H1 (cell line): Measurements from ENCODE around the gene NMT2. TPM values are rescaled to one million over a fixed set of nuclear protein-coding genes. Genes with fewer than 3 reads are reported as not detected.

Experiments used
- CTCF ChIA-PET: fragments of 300-600 bp; sonication (Branson Sonifier 250); formaldehyde crosslinking; loops from one replicate; lab custom pipeline; 2021; ENCODE audit not compliant: partially characterized antibody; lab: Charles Lee
- POLR2A ChIA-PET: fragments of 300-600 bp; sonication (Branson Sonifier 250); formaldehyde crosslinking; loops from one replicate; lab custom pipeline; 2021; ENCODE audit warnings: inconsistent platforms; ENCODE audit not compliant: partially characterized antibody; lab: Charles Lee
- DNase-seq, 2 experiments: peaks; one replicate each; pipeline versions ENCODE4 v3.0.0 to v3.0.0-alpha.2; 2010 to 2022; ENCODE audit warnings: low spot score in 2 of 2, low read depth in 1 of 2, mixed read lengths in 1 of 2
- FAIRE-seq: peaks from 2 replicates; lab custom pipeline; 2011; peaks lifted over from hg19 to GRCh38; lab: Jason Lieb, UNC
- H2AFZ ChIP-seq: 2 replicates; pipeline ENCODE4 v1.8.1; 2012; ENCODE audit warnings: low read length, inconsistent platforms
- H2AK5ac ChIP-seq: 2 replicates; pipeline ENCODE4 v1.6.1; 2013; ENCODE audit warnings: low read depth, low read length
- H2BK120ac ChIP-seq: replicated peaks from 2 replicates; pipeline ENCODE3; 2013; ENCODE audit warnings: low read depth, low read length, inconsistent platforms
- H2BK12ac ChIP-seq: 2 replicates; pipeline ENCODE4 v1.6.1; 2013; ENCODE audit warnings: low read depth, low read length
- H2BK15ac ChIP-seq: 2 replicates; pipeline ENCODE4 v1.6.1; 2013; ENCODE audit warnings: low read length
- H2BK20ac ChIP-seq: 2 replicates; pipeline ENCODE4 v1.6.1; 2013; ENCODE audit warnings: low read length
- H2BK5ac ChIP-seq: 2 replicates; pipeline ENCODE4 v1.6.1; 2013; ENCODE audit warnings: low read depth, low read length
- H3K14ac ChIP-seq: 2 replicates; pipeline ENCODE4 v1.6.1; 2013; ENCODE audit warnings: inconsistent platforms; ENCODE audit not compliant: insufficient read length
- H3K18ac ChIP-seq: 2 replicates; pipeline ENCODE4 v1.6.1; 2013; ENCODE audit warnings: low read length; ENCODE audit errors: extremely low read depth
- H3K23ac ChIP-seq: 2 replicates; pipeline ENCODE4 v1.6.1; 2013; ENCODE audit warnings: inconsistent platforms; ENCODE audit not compliant: insufficient read length
- H3K23me2 ChIP-seq: 2 replicates; pipeline ENCODE4 v1.6.1; 2013; ENCODE audit warnings: low read depth, low read length
- H3K27ac ChIP-seq: 2 replicates; pipeline ENCODE4 v1.6.1; 2011; ENCODE audit warnings: low read depth, low read length, inconsistent platforms
- H3K27me3 ChIP-seq, 4 experiments: replicated peaks in 1 of 4; 1 replicate in 1 of 4; 2 replicates in 3 of 4; pipeline versions ENCODE4 v1.6.1 to v1.8.1; 2011 to 2013; ENCODE audit warnings: low read length in 3 of 4, mild to moderate bottlenecking in 3 of 4, inconsistent platforms in 2 of 4, mixed read lengths in 2 of 4, moderate library complexity in 1 of 4; ENCODE audit not compliant: control insufficient read depth in 3 of 4, insufficient read depth in 3 of 4; ENCODE audit errors: extremely low read depth in 1 of 4
- H3K36me3 ChIP-seq, 4 experiments: 2 replicates each; pipeline versions ENCODE4 v1.6.1 to v1.8.1; 2011 to 2013; ENCODE audit warnings: mild to moderate bottlenecking in 4 of 4, low read length in 3 of 4, moderate library complexity in 2 of 4, control low read depth in 1 of 4, inconsistent platforms in 1 of 4; ENCODE audit not compliant: insufficient read depth in 4 of 4, control insufficient read depth in 2 of 4
- H3K4ac ChIP-seq: replicated peaks from 2 replicates; pipeline ENCODE3; 2013; ENCODE audit warnings: low read length, low read depth, mixed read lengths, inconsistent platforms; ENCODE audit not compliant: insufficient read length
- H3K4me1 ChIP-seq, 4 experiments: replicated peaks in 1 of 4; 1 replicate in 1 of 4; 2 replicates in 3 of 4; pipeline versions ENCODE4 v1.6.1 to v1.8.1; 2011 to 2013; ENCODE audit warnings: low read length in 3 of 4, inconsistent platforms in 2 of 4, mixed read lengths in 1 of 4; ENCODE audit not compliant: insufficient read depth in 4 of 4, control insufficient read depth in 3 of 4
- H3K4me2 ChIP-seq, 2 experiments: 2 replicates each; pipeline versions ENCODE4 v1.6.1 to v1.8.1; 2011 to 2013; ENCODE audit warnings: low read depth in 2 of 2, low read length in 2 of 2, control low read depth in 1 of 2, inconsistent platforms in 1 of 2, mild to moderate bottlenecking in 1 of 2; ENCODE audit not compliant: insufficient read depth in 1 of 2
- H3K4me3 ChIP-seq, 4 experiments: fragments of 200-600, 300-600 bp in 1 of 4; sonication (generic), shearing (Covaris generic), sonication (Bioruptor Twin) in 1 of 4; 2 replicates each; pipeline versions ENCODE4 v1.5.1 to v1.8.1; 2011 to 2016; ENCODE audit warnings: low read length in 4 of 4, low read depth in 3 of 4, control low read depth in 2 of 4, inconsistent platforms in 2 of 4, mild to moderate bottlenecking in 2 of 4, mixed read lengths in 1 of 4, moderate library complexity in 1 of 4; ENCODE audit not compliant: insufficient read depth in 2 of 4; ENCODE audit errors: extremely low read depth in 1 of 4
- H3K56ac ChIP-seq: replicated peaks from 2 replicates; pipeline ENCODE3; 2013; ENCODE audit warnings: low read depth, mild to moderate bottlenecking, mixed read lengths, low read length, inconsistent platforms; ENCODE audit not compliant: insufficient read length
- H3K79me1 ChIP-seq: 2 replicates; pipeline ENCODE4 v1.6.1; 2013; ENCODE audit warnings: low read depth, low read length, control low read depth
- H3K79me2 ChIP-seq, 2 experiments: 2 replicates each; pipeline versions ENCODE4 v1.6.1 to v1.8.1; 2012 to 2013; ENCODE audit warnings: low read length in 2 of 2, mild to moderate bottlenecking in 2 of 2, inconsistent platforms in 1 of 2; ENCODE audit not compliant: insufficient read depth in 2 of 2, control insufficient read depth in 1 of 2
- H3K9ac ChIP-seq, 4 experiments: replicated peaks in 1 of 4; 1 replicate in 1 of 4; 2 replicates in 3 of 4; pipeline versions ENCODE4 v1.6.1 to v1.8.1; 2011 to 2013; ENCODE audit warnings: low read depth in 3 of 4, low read length in 3 of 4, control low read depth in 2 of 4, mild to moderate bottlenecking in 2 of 4, moderate library complexity in 2 of 4, inconsistent platforms in 1 of 4; ENCODE audit errors: extremely low read depth in 1 of 4
- H3K9me3 ChIP-seq, 2 experiments: 2 replicates each; pipeline versions ENCODE4 v1.6.1 to v1.8.1; 2012 to 2013; ENCODE audit warnings: mild to moderate bottlenecking in 2 of 2, moderate library complexity in 2 of 2, control low read depth in 1 of 2, inconsistent platforms in 1 of 2, low read depth in 1 of 2, low read length in 1 of 2, mixed read lengths in 1 of 2; ENCODE audit not compliant: insufficient read depth in 2 of 2
- H4K20me1 ChIP-seq, 2 experiments: replicated peaks in 1 of 2; 2 replicates each; pipeline versions ENCODE3 to v1.8.1; 2011 to 2013; ENCODE audit warnings: inconsistent platforms in 2 of 2, low read length in 2 of 2, mild to moderate bottlenecking in 1 of 2; ENCODE audit not compliant: insufficient read depth in 2 of 2, control insufficient read depth in 1 of 2
- H4K5ac ChIP-seq: 2 replicates; pipeline ENCODE4 v1.6.1; 2013; ENCODE audit warnings: low read length, low read depth, mixed read lengths, inconsistent platforms; ENCODE audit not compliant: insufficient read length
- H4K8ac ChIP-seq: 2 replicates; pipeline ENCODE4 v1.8.0; 2013; ENCODE audit warnings: mild to moderate bottlenecking, moderate library complexity, low read length, inconsistent platforms; ENCODE audit not compliant: insufficient read depth; ENCODE audit errors: extremely low read depth
- H4K91ac ChIP-seq: replicated peaks from 2 replicates; pipeline ENCODE3; 2013; ENCODE audit warnings: low read length, mixed read lengths, inconsistent platforms; ENCODE audit not compliant: insufficient read length
- CHD2 ChIP-seq: IDR thresholded peaks from 2 replicates; pipeline ENCODE4 v1.6.1; 2012; ENCODE audit warnings: low read length, improper control_type of control experiment
- CTCF ChIP-seq, 3 experiments: IDR thresholded peaks; 1 replicate in 2 of 3; 2 replicates in 1 of 3; pipeline versions ENCODE4 v1.5.1 to v1.6.1; 2011; ENCODE audit warnings: low read length in 3 of 3, mild to moderate bottlenecking in 3 of 3, inconsistent platforms in 2 of 3, low read depth in 1 of 3, moderate library complexity in 1 of 3; ENCODE audit not compliant: insufficient read depth in 1 of 3; ENCODE audit errors: control extremely low read depth in 1 of 3
- NANOG ChIP-seq: IDR thresholded peaks from 2 replicates; pipeline ENCODE4 v1.6.1; 2011; ENCODE audit warnings: low read length, low read depth, mild to moderate bottlenecking, inconsistent platforms; ENCODE audit not compliant: insufficient read depth, poor library complexity, severe bottlenecking
- RAD21 ChIP-seq, 2 experiments: IDR thresholded peaks in 1 of 2; conservative IDR thresholded peaks in 1 of 2; 2 replicates each; pipeline ENCODE4 v1.6.1; 2011; ENCODE audit warnings: low read depth in 2 of 2, low read length in 2 of 2, improper control_type of control experiment in 1 of 2, inconsistent platforms in 1 of 2, mild to moderate bottlenecking in 1 of 2, moderate library complexity in 1 of 2
- SP1 ChIP-seq: IDR thresholded peaks from 2 replicates; pipeline ENCODE4 v1.6.1; 2011; ENCODE audit warnings: low read depth, low read length
- WGBS, 2 experiments: shearing (Covaris generic) in 1 of 2; methylation state at CpG; one replicate each; pipeline versions ENCODE4 v1.1.6 to v1.1.7; 2013 to 2015; ENCODE audit warnings: low lambda C conversion rate in 2 of 2, mixed read lengths in 2 of 2, inconsistent platforms in 1 of 2, low coverage in 1 of 2, missing lambda C conversion rate in 1 of 2; ENCODE audit not compliant: insufficient replicate concordance in 2 of 2, insufficient coverage in 1 of 2, insufficient read length in 1 of 2; ENCODE audit errors: extremely low coverage in 1 of 2, missing lambda C conversion rate in 1 of 2; 5-methylcytosine and 5-hydroxymethylcytosine counted together
- polyA plus RNA-seq, 7 experiments: library from polyadenylated mRNA; depleted of rRNA in 3 of 7; stranded (reverse) in 5 of 7; unstranded in 2 of 7; fragments of >200 nt in 5 of 7; fragments of 200-250 nt in 2 of 7; gene quantifications; 1 replicate in 5 of 7; 2 replicates in 1 of 7; 4 replicates in 1 of 7; pipeline versions ENCODE4 v1.2.1 to v1.2.3, GENCODE V29; 2011 to 2013; ENCODE audit warnings: missing spikeins in 2 of 7, mixed read lengths in 2 of 7
- total RNA-seq: library from RNA; stranded (reverse); fragmentation: NEBNext Ultra II Directional; extraction: Animal tissue kit (Norgen Biotek cat#: 25700); gene quantifications from 2 replicates; pipeline ENCODE4 v1.2.1, GENCODE V29; 2021

Gene NMT2
- total and polyA plus RNA-seq, 2 of the 8 experiments (the other 6 are each of a cell fraction or from before 2014, with no cell fraction given) = 4.4 to 15.4 TPM

- Histone ChIP-seq H2BK20ac (no peak overlapping the region), H3K4me2 (no peak overlapping the region), H3K27me3 (no peaks in the 10 kb centered on the region), H3K9me3 (0 out of 4 replicates have a peak, but pooled peaks cover 0 to 4% of the 10 kb centered on the region in 2 experiments), H3K14ac (no peak overlapping the region), H3K23me2 (peaks cover 8% of the 10 kb centered on the region; the same call in 1 of the 2 replicates), H3K79me2 (peaks cover 0 to 21% of the 10 kb centered on the region in 2 experiments; a peak in 2 of 4 replicates), H2BK15ac (no peak overlapping the region), H2BK12ac (no peak overlapping the region), H3K4me3 (no peak overlapping the region), H3K36me3 (no peaks in the 10 kb centered on the region), H3K23ac (no peak overlapping the region)
- FAIRE-seq (no peak), DNase-seq (no peak)
- TF ChIP-seq NANOG (no peak), CTCF (IDR thresholded peaks at IDR 0.05; ENCODE audit: control extremely low read depth in 1 of 3, insufficient read depth in 1 of 3, low read depth in 1 of 3, low read length in 3 of 3) (peak in 2 of 3 experiments; percentile 3 to 34; a peak in 2 of 4 replicates), RAD21 (IDR thresholded peaks at IDR 0.05 in 1 of 2, conservative IDR thresholded peaks at IDR 0.05 in 1 of 2; ENCODE audit: low read depth in 2 of 2, low read length in 2 of 2) (peak; percentile 4 to 28; a peak in 3 of 4 replicates), CHD2 (no peak), SP1 (no peak)
- TF ChIP-seq, all 59 proteins: peak for 2
- Histone ChIP-seq H3K4me1 (no peaks in the 10 kb centered on the region; a peak in 1 of 7 replicates), H3K18ac (no peak overlapping the region), H3K56ac (no peak overlapping the region), H3K4ac (no peak overlapping the region), H3K9ac (no peak overlapping the region), H4K5ac (no peak overlapping the region), H2AK5ac (no peak overlapping the region), H4K20me1 (peaks cover 0 to 6% of the 10 kb centered on the region in 2 experiments), H4K91ac (no peak overlapping the region), H3K27ac (no peak overlapping the region), H3K79me1 (peaks cover 4% of the 10 kb centered on the region; the same call in 1 of the 2 replicates), H2AFZ (no peak overlapping the region), H2BK120ac (no peak overlapping the region), H4K8ac (no peak overlapping the region), H2BK5ac (no peak overlapping the region)
- POLR2A ChIA-PET = no interaction called here
- 83% methylated on average over 7 of the region's 7 CpGs; no CpG with 5 or more reads in 1 of the 2 experiments for WGBS, 2 experiments
- CTCF ChIA-PET = interaction anchor here (0.6 to 1.2 kb wide), 3 partner anchors 21 to 595 kb away, joined by 3 to 4 read pairs (median 3); no protein-coding TSS in a partner anchor
These were observed 22.1 kb downstream of the NMT2 start for GRCh38 chr10:15146366-15146765.
